ENCODE measurements around the gene ATP2B3. TPM values are rescaled to one million over a fixed set of nuclear protein-coding genes. Genes with fewer than 3 reads are reported as not detected.
A peak's percentile ranks its signal among the peaks of the same experiment; 100 is the strongest.

The ATP2B3 gene
- total RNA-seq, 1 donor from 2014 or later, result 0.43 TPM

- no peak for TF ChIP-seq CTCF (conservative IDR thresholded peaks at IDR 0.05)
- H3K4me3 Mint-ChIP-seq, result no peak overlapping the region
- no peaks in the 10 kb centered on the region for H3K9me3 Mint-ChIP-seq
- peaks cover 2% of the 10 kb centered on the region for H3K27me3 Mint-ChIP-seq
- H3K36me3 Mint-ChIP-seq, result no peaks in the 10 kb centered on the region
- DNase-seq (ENCODE audit: extremely low spot score, unreplicated experiment), result no peak
- H3K4me1 Mint-ChIP-seq (ENCODE audit: unreplicated experiment), result no peaks in the 10 kb centered on the region
- H3K27ac Mint-ChIP-seq, result no peak overlapping the region
Measured at GRCh38 chrX:153533091-153533490, 15.6 kb downstream of the ATP2B3 start.

- H3K9me3 Mint-ChIP-seq, result no peaks in the 10 kb centered on the region
- no peak overlapping the region for H3K27ac Mint-ChIP-seq
- no peaks in the 10 kb centered on the region for H3K27me3 Mint-ChIP-seq
Measured at GRCh38 chrX:153537080-153537479, 19.6 kb downstream of the ATP2B3 start.

GRCh38 chrX:153537526-153538295 lies 20.3 kb downstream of the ATP2B3 start:
- Mint-ChIP-seq H3K4me1 (ENCODE audit: unreplicated experiment) (no peaks in the 10 kb centered on the region), H3K9me3 (no peaks in the 10 kb centered on the region), H3K4me3 (no peak overlapping the region), H3K27me3 (no peaks in the 10 kb centered on the region), H3K36me3 (no peaks in the 10 kb centered on the region), H3K27ac (no peak overlapping the region)
- no peak for TF ChIP-seq CTCF (conservative IDR thresholded peaks at IDR 0.05)
- no peak for DNase-seq (ENCODE audit: extremely low spot score, unreplicated experiment)

More at GRCh38 chrX:153537080-153537479, 19.6 kb downstream of the ATP2B3 start:
- no peak overlapping the region for H3K4me3 Mint-ChIP-seq
- no peaks in the 10 kb centered on the region for H3K36me3 Mint-ChIP-seq
- H3K4me1 Mint-ChIP-seq (ENCODE audit: unreplicated experiment), result no peaks in the 10 kb centered on the region
- DNase-seq (ENCODE audit: extremely low spot score, unreplicated experiment), result no peak
- no peak for TF ChIP-seq CTCF (conservative IDR thresholded peaks at IDR 0.05)

- Mint-ChIP-seq H3K27me3 (no peaks in the 10 kb centered on the region), H3K4me1 (ENCODE audit: unreplicated experiment) (no peaks in the 10 kb centered on the region), H3K36me3 (no peaks in the 10 kb centered on the region), H3K9me3 (no peaks in the 10 kb centered on the region), H3K4me3 (no peak overlapping the region), H3K27ac (no peak overlapping the region)
- no peak for TF ChIP-seq CTCF (conservative IDR thresholded peaks at IDR 0.05)
- no peak for DNase-seq (ENCODE audit: extremely low spot score, unreplicated experiment)
Measured at GRCh38 chrX:153538424-153538823, 21.0 kb downstream of the ATP2B3 start.

GRCh38 chrX:153539171-153539978 lies 21.9 kb downstream of the ATP2B3 start:
- no peaks in the 10 kb centered on the region for H3K9me3 Mint-ChIP-seq
- no peaks in the 10 kb centered on the region for H3K27me3 Mint-ChIP-seq
- TF ChIP-seq CTCF (conservative IDR thresholded peaks at IDR 0.05), result peak; percentile 84
- no peak overlapping the region for H3K27ac Mint-ChIP-seq
- no peak overlapping the region for H3K4me3 Mint-ChIP-seq
- DNase-seq (ENCODE audit: extremely low spot score, unreplicated experiment), result peak; percentile 82
- no peaks in the 10 kb centered on the region for H3K36me3 Mint-ChIP-seq
- H3K4me1 Mint-ChIP-seq (ENCODE audit: unreplicated experiment), result no peaks in the 10 kb centered on the region
